Smooth muscle cell (in vitro differentiated cells): ENCODE data around the gene DIP2C. TPM values are rescaled to one million over a fixed set of nuclear protein-coding genes. Genes with fewer than 3 reads are reported as not detected.
"Not testable (repeated sequence)": the region's sequence is repeated elsewhere in the genome, so short reads cannot be mapped to it uniquely, and the experiment has no call there.

ENCODE experiments used
- DNase-seq: peaks from one replicate; lab custom pipeline; 2025; ENCODE audit not compliant: unreplicated experiment; lab: John Stamatoyannopoulos, UW
- H2AFZ ChIP-seq: fragments of 200-600 bp; sonication (generic); 2 replicates; pipeline ENCODE4 v1.6.0; 2016; ENCODE audit warnings: antibody characterized with exemption, low read depth, mild to moderate bottlenecking
- H3F3A ChIP-seq: fragments of 200-600 bp; sonication (generic); 2 replicates; pipeline ENCODE4 v1.6.0; 2017; ENCODE audit warnings: antibody characterized with exemption, low read depth
- H3K27ac ChIP-seq: fragments of 200-600 bp; sonication (generic); 2 replicates; pipeline ENCODE4 v1.5.1; 2016; ENCODE audit warnings: low read depth, mild to moderate bottlenecking
- H3K27me3 ChIP-seq: fragments of 200-600 bp; sonication (generic); 2 replicates; pipeline ENCODE4 v1.6.1; 2016; ENCODE audit warnings: low read depth, mild to moderate bottlenecking
- H3K36me3 ChIP-seq: fragments of 200-600 bp; sonication (generic); 2 replicates; pipeline ENCODE4 v1.5.1; 2016; ENCODE audit warnings: low read depth
- H3K4me1 ChIP-seq: fragments of 200-600 bp; sonication (generic); 2 replicates; pipeline ENCODE4 v1.5.1; 2016; ENCODE audit warnings: low read depth
- H3K4me2 ChIP-seq: fragments of 200-600 bp; sonication (generic); 2 replicates; pipeline ENCODE4 v1.6.0; 2016; ENCODE audit warnings: mild to moderate bottlenecking
- H3K4me3 ChIP-seq: fragments of 200-600 bp; sonication (generic); 2 replicates; pipeline ENCODE4 v1.5.1; 2016; ENCODE audit warnings: mild to moderate bottlenecking
- H3K79me2 ChIP-seq: fragments of 200-600 bp; sonication (generic); 2 replicates; pipeline ENCODE4 v1.6.0; 2016; ENCODE audit warnings: low read depth, mild to moderate bottlenecking
- H3K9ac ChIP-seq: fragments of 200-600 bp; sonication (generic); 2 replicates; pipeline ENCODE4 v1.6.0; 2016; ENCODE audit warnings: low read depth
- H3K9me3 ChIP-seq: fragments of 200-600 bp; sonication (generic); replicated peaks from 2 replicates; pipeline ENCODE4 v1.5.1; 2016; ENCODE audit warnings: low read depth
- H4K20me1 ChIP-seq: fragments of 200-600 bp; sonication (generic); 2 replicates; pipeline ENCODE4 v1.6.0; 2016; ENCODE audit warnings: low read depth
- WGBS: methylation state at CpG from one replicate; pipeline ENCODE4 v1.1.7; 2016; ENCODE audit warnings: low lambda C conversion rate; 5-methylcytosine and 5-hydroxymethylcytosine counted together
- polyA plus RNA-seq: library from polyadenylated mRNA; unstranded; fragments of >200 nt; fragmentation: Nextera tagmentation; extraction: Ambion mirVana; gene quantifications from 2 replicates; pipeline ENCODE4 v1.2.1, GENCODE V29; 2016
- total RNA-seq: library from RNA; depleted of rRNA; stranded (reverse); fragments of >200 nt; gene quantifications from 2 replicates; pipeline ENCODE4 v1.2.3, GENCODE V29; 2014
- TF ChIP-seq, protein P1 (sequence below): fragments of 200-600 bp; sonication (generic); IDR thresholded peaks from 2 replicates; pipeline ENCODE4 v1.5.1; 2017; ENCODE audit warnings: borderline replicate concordance, mild to moderate bottlenecking, antibody characterized with exemption; ENCODE audit not compliant: insufficient read depth, poor library complexity, severe bottlenecking

DIP2C gene
- total and polyA plus RNA-seq, 2 experiments from 2014 or later: 14.9 to 15.3 TPM

DNA sequence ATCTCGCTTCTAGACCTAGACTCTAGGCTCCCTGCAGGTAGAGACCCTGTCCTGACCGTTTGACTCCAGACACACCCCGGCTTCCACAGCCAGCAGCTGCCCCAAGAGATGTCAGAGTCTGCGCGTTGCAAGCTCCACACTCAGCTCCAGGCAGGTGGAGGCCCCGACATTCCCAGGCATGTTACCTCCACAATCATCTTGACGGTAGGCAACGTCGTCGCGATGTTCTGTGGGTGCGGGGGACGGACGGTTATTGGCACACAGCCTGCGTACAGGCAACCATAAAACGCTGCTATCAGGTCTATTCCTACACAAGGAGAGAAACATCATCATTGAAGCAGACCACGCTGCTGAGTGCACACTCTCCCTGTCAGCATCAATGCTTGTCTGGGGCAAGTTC, 341.0 kb downstream of the DIP2C start:
- no peak overlapping the region for H3K4me2 ChIP-seq
- H3K27me3 ChIP-seq: no peaks in the 10 kb centered on the region
- H3K9ac ChIP-seq: no peak overlapping the region
- H3K79me2 ChIP-seq: no peaks in the 10 kb centered on the region
- TF ChIP-seq, protein P1, sequence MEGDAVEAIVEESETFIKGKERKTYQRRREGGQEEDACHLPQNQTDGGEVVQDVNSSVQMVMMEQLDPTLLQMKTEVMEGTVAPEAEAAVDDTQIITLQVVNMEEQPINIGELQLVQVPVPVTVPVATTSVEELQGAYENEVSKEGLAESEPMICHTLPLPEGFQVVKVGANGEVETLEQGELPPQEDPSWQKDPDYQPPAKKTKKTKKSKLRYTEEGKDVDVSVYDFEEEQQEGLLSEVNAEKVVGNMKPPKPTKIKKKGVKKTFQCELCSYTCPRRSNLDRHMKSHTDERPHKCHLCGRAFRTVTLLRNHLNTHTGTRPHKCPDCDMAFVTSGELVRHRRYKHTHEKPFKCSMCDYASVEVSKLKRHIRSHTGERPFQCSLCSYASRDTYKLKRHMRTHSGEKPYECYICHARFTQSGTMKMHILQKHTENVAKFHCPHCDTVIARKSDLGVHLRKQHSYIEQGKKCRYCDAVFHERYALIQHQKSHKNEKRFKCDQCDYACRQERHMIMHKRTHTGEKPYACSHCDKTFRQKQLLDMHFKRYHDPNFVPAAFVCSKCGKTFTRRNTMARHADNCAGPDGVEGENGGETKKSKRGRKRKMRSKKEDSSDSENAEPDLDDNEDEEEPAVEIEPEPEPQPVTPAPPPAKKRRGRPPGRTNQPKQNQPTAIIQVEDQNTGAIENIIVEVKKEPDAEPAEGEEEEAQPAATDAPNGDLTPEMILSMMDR: no peak
- no peaks in the 10 kb centered on the region for H3K9me3 ChIP-seq
- H3K27ac ChIP-seq: no peak overlapping the region
- no peaks in the 10 kb centered on the region for H3K36me3 ChIP-seq
- H3K4me1 ChIP-seq: no peaks in the 10 kb centered on the region
- WGBS: 93% methylated on average over 17 of the region's 17 CpGs
- H4K20me1 ChIP-seq: no peaks in the 10 kb centered on the region
- DNase-seq: no peak
- no peak overlapping the region for H3K4me3 ChIP-seq
- no peaks in the 10 kb centered on the region for H3F3A ChIP-seq
- H2AFZ ChIP-seq: no peak overlapping the region

DNA sequence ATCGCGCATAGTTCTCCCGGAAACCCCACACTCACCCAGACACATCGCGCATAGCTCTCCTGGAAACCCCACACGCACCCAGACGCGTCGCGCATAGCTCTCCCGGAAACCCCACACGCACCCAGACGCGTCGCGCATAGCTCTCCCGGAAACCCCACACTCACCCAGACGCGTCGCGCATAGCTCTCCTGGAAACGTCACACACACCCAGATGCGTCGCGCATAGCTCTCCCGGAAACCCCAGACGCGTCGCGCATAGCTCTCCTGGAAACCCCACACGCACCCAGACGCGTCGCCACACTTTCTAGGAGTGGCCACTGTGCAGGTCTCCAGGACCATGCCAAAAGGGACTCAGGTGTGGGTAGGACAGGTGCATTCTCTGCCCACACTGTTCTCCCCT, 341.7 kb downstream of the DIP2C start:
- H3K36me3 ChIP-seq, H3K4me1 ChIP-seq, H3K9me3 ChIP-seq, H3K27me3 ChIP-seq, H3K4me3 ChIP-seq, DNase-seq, H4K20me1 ChIP-seq, H3K27ac ChIP-seq, H3K79me2 ChIP-seq, H3K9ac ChIP-seq, H3F3A ChIP-seq, H3K4me2 ChIP-seq, H2AFZ ChIP-seq: not testable (repeated sequence)
- WGBS: 95% methylated on average over 31 of the region's 34 CpGs

DNA sequence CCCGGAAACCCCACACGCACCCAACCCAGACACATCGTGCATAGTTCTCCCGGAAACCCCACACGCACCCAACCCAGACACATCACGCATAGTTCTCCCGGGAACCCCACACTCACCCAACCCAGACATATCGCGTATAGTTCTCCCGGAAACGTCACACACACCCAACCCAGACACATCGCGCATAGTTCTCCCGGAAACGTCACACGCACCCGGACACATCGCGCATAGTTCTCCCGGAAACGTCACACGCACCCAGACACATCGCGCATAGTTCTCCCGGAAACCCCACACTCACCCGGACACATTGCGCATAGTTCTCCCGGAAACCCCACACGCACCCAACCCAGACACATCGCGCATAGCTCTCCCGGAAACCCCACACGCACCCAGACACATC, 342.3 kb downstream of the DIP2C start:
- not testable (repeated sequence) for H4K20me1 ChIP-seq, H3K9ac ChIP-seq, H3K27me3 ChIP-seq, H3K4me2 ChIP-seq, H3K4me3 ChIP-seq, DNase-seq, H2AFZ ChIP-seq, H3F3A ChIP-seq, H3K4me1 ChIP-seq, H3K79me2 ChIP-seq, H3K27ac ChIP-seq, H3K9me3 ChIP-seq, H3K36me3 ChIP-seq
- 96% methylated on average over 29 of the region's 33 CpGs for WGBS

DNA sequence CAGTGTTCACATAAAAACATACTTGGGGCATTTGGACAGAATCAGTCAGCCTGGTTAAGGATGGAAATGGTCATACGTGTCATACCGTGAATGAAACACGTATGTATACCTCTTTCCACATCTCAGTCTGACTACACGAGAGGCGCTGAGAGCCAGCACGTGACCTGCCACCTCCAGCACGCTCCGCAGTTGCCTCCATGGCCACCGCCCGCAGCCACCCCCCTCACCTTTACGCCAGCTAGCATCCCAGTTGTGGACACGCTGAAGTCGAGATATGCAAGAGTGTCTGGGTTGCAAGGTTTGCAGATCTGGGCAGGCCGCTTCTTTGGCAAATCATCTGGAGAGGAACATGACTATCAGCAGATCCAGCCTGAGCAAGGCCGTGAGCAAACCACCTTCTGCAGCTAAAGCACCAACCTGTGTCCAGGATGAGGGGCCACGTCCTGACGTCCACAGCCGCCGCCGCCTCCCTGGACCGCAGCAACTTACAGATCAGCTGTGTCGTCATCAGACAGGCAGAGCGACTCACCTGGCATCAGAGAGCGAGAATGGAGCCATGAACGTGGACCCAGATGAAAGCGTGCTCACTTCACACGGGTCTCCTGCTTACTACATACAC, 344.8 kb downstream of the DIP2C start:
- Histone ChIP-seq H2AFZ (no peak overlapping the region), H3F3A (no peaks in the 10 kb centered on the region), H4K20me1 (no peaks in the 10 kb centered on the region), H3K4me1 (no peaks in the 10 kb centered on the region), H3K9me3 (no peaks in the 10 kb centered on the region), H3K79me2 (no peaks in the 10 kb centered on the region), H3K9ac (no peak overlapping the region), H3K27ac (no peak overlapping the region), H3K4me2 (no peak overlapping the region), H3K36me3 (no peaks in the 10 kb centered on the region), H3K4me3 (no peak overlapping the region), H3K27me3 (no peaks in the 10 kb centered on the region)
- TF ChIP-seq, protein P1: no peak
- WGBS: 98% methylated on average over 24 of the region's 27 CpGs
- no peak for DNase-seq
